Measurements from ENCODE around the gene NRCAM. TPM values are rescaled to one million over a fixed set of nuclear protein-coding genes. Genes with fewer than 3 reads are reported as not detected.

The NRCAM gene
- polyA plus RNA-seq, 1 donor (not counting 4 experiments of a cell fraction or from before 2014, with no cell fraction given): 4.0 TPM

DNA sequence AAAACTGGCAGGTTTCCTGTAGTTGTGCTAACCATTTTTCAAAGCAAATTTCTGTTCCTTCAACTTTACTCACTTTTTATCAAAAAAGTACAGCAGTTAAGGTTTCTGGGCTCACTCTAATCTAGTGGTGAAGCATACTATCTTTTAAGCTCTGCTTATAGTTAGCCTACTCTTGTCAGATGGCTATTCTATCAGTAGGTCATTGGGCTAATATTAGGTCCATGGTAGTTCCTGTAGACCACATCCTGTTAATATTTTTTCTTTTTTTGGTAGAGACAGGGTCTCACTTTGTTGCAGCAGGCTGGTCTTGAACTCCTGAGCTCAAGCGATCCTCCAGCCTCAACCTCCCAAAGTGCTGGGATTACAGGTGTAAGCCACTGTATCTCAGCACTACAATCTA, 27.9 kb upstream of the NRCAM start:
- Histone ChIP-seq H3K79me2 (ENCODE audit: control insufficient read depth, insufficient read depth, low read length) (no peaks in the 10 kb centered on the region), H3K9me3 (ENCODE audit: control insufficient read depth, low read depth, low read length) (no peaks in the 10 kb centered on the region), H2AFZ (ENCODE audit: control insufficient read depth, low read length) (no peak overlapping the region), H3K4me3 (ENCODE audit: control insufficient read depth in 2 of 3, extremely low read depth in 1 of 3, insufficient read depth in 2 of 3, low read depth in 1 of 3, low read length in 3 of 3) (no peak overlapping the region), H3K9ac (ENCODE audit: control insufficient read depth, extremely low read depth, insufficient read depth, low read length) (no peak overlapping the region), H3K9me1 (ENCODE audit: control insufficient read depth, extremely low read depth, insufficient read depth, low read length) (no peaks in the 10 kb centered on the region), H3K27ac (ENCODE audit: control insufficient read depth, insufficient read depth, low read length) (no peak overlapping the region), H4K20me1 (ENCODE audit: control insufficient read depth, extremely low read depth, insufficient read depth, low read length) (no peaks in the 10 kb centered on the region), H3K4me2 (ENCODE audit: control insufficient read depth, extremely low read depth, insufficient read depth, low read depth, low read length) (no peak overlapping the region), H3K4me1 (ENCODE audit: control insufficient read depth, extremely low read depth, insufficient read depth, low read length) (no peaks in the 10 kb centered on the region), H3K36me3 (ENCODE audit: control insufficient read depth in 2 of 2, extremely low read depth in 1 of 2, insufficient read depth in 2 of 2, low read length in 2 of 2) (peaks cover 0 to 2% of the 10 kb centered on the region in 2 experiments), H3K27me3 (ENCODE audit: control insufficient read depth, extremely low read depth, insufficient read depth, low read length) (no peaks in the 10 kb centered on the region)
- no peak for TF ChIP-seq EZH2 (IDR thresholded peaks at IDR 0.05; ENCODE audit: low read length)
- TF ChIP-seq, protein P1, sequence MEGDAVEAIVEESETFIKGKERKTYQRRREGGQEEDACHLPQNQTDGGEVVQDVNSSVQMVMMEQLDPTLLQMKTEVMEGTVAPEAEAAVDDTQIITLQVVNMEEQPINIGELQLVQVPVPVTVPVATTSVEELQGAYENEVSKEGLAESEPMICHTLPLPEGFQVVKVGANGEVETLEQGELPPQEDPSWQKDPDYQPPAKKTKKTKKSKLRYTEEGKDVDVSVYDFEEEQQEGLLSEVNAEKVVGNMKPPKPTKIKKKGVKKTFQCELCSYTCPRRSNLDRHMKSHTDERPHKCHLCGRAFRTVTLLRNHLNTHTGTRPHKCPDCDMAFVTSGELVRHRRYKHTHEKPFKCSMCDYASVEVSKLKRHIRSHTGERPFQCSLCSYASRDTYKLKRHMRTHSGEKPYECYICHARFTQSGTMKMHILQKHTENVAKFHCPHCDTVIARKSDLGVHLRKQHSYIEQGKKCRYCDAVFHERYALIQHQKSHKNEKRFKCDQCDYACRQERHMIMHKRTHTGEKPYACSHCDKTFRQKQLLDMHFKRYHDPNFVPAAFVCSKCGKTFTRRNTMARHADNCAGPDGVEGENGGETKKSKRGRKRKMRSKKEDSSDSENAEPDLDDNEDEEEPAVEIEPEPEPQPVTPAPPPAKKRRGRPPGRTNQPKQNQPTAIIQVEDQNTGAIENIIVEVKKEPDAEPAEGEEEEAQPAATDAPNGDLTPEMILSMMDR (optimal IDR thresholded peaks at IDR 0.05 in 1 of 3, IDR thresholded peaks at IDR 0.05 in 1 of 3, conservative IDR thresholded peaks at IDR 0.05 in 1 of 3; ENCODE audit: extremely low read depth in 1 of 3, insufficient read depth in 2 of 3, low read length in 3 of 3): no peak
- dilution Hi-C loops (cut with MboI; ENCODE audit: extremely low pct_ligation_motif_present, low sequenced_read_pairs): loop anchor here (25.0 kb wide), 1 partner anchor 297 kb away; no protein-coding TSS in a partner anchor
- FAIRE-seq (no peak), DNase-seq (ENCODE audit: low read depth, low spot score) (no peak)

GRCh38 chr7:108480311-108480710, 24.1 kb upstream of the NRCAM start:
- Histone ChIP-seq H2AFZ (ENCODE audit: control insufficient read depth, low read length) (no peak overlapping the region), H3K79me2 (ENCODE audit: control insufficient read depth, insufficient read depth, low read length) (no peaks in the 10 kb centered on the region), H3K27me3 (ENCODE audit: control insufficient read depth, extremely low read depth, insufficient read depth, low read length) (no peaks in the 10 kb centered on the region), H3K9me3 (ENCODE audit: control insufficient read depth, low read depth, low read length) (no peaks in the 10 kb centered on the region), H3K9ac (ENCODE audit: control insufficient read depth, extremely low read depth, insufficient read depth, low read length) (no peak overlapping the region), H3K9me1 (ENCODE audit: control insufficient read depth, extremely low read depth, insufficient read depth, low read length) (no peaks in the 10 kb centered on the region), H3K27ac (ENCODE audit: control insufficient read depth, insufficient read depth, low read length) (no peak overlapping the region), H4K20me1 (ENCODE audit: control insufficient read depth, extremely low read depth, insufficient read depth, low read length) (no peaks in the 10 kb centered on the region), H3K4me1 (ENCODE audit: control insufficient read depth, extremely low read depth, insufficient read depth, low read length) (no peaks in the 10 kb centered on the region), H3K4me3 (ENCODE audit: control insufficient read depth in 2 of 3, extremely low read depth in 1 of 3, insufficient read depth in 2 of 3, low read depth in 1 of 3, low read length in 3 of 3) (no peak overlapping the region), H3K4me2 (ENCODE audit: control insufficient read depth, extremely low read depth, insufficient read depth, low read depth, low read length) (no peak overlapping the region), H3K36me3 (ENCODE audit: control insufficient read depth in 2 of 2, extremely low read depth in 1 of 2, insufficient read depth in 2 of 2, low read length in 2 of 2) (peaks cover 0 to 6% of the 10 kb centered on the region in 2 experiments)
- dilution Hi-C loops (cut with MboI; ENCODE audit: extremely low pct_ligation_motif_present, low sequenced_read_pairs): loop anchor here (25.0 kb wide), 1 partner anchor 293 kb away; no protein-coding TSS in a partner anchor
- no peak for TF ChIP-seq EZH2 (IDR thresholded peaks at IDR 0.05; ENCODE audit: low read length)
- TF ChIP-seq, protein P1 (optimal IDR thresholded peaks at IDR 0.05 in 1 of 3, IDR thresholded peaks at IDR 0.05 in 1 of 3, conservative IDR thresholded peaks at IDR 0.05 in 1 of 3; ENCODE audit: extremely low read depth in 1 of 3, insufficient read depth in 2 of 3, low read length in 3 of 3): no peak
- no peak for DNase-seq (ENCODE audit: low read depth, low spot score)
- FAIRE-seq: no peak

Data from keratinocyte (primary cell).